B cell (primary cell): ENCODE data around the gene CFAP221. TPM values are rescaled to one million over a fixed set of nuclear protein-coding genes. Genes with fewer than 3 reads are reported as not detected.

Experiments
- ATAC-seq: fragments of 200-7000 bp; cut with Tn5 transposase; one replicate; pipeline ENCODE4 v1.10.0; 2021; ENCODE audit warnings: low read depth, mild to moderate bottlenecking, moderate number of reproducible peaks, moderate library complexity
- CTCF ChIA-PET: fragments of 350-600 bp; sonication (Branson Sonifier 250); formaldehyde crosslinking; loops from one replicate; lab custom pipeline; 2021; ENCODE audit warnings: antibody characterized with exemption, inconsistent platforms; lab: Charles Lee
- POLR2A ChIA-PET: fragments of 350-600 bp; sonication (Branson Sonifier 250); formaldehyde crosslinking; loops from one replicate; lab custom pipeline; 2021; ENCODE audit warnings: antibody characterized with exemption; lab: Charles Lee
- DNase-seq: peaks from one replicate; pipeline ENCODE4 v3.0.0; 2013
- H2AFZ ChIP-seq: 2 replicates; pipeline ENCODE4 v1.6.1; 2012; ENCODE audit warnings: mild to moderate bottlenecking, low read depth, low read length; ENCODE audit not compliant: insufficient read depth, poor library complexity, severe bottlenecking
- H3K27ac ChIP-seq, 2 donors: 1 replicate in 1 of 2; 2 replicates in 1 of 2; pipeline ENCODE4 v1.5.1; 2012 to 2013; ENCODE audit warnings: low read length in 2 of 2, mild to moderate bottlenecking in 2 of 2, moderate library complexity in 1 of 2
- H3K27me3 ChIP-seq, 4 experiments: fragments of 200-600 bp in 1 of 4; sonication (generic) in 1 of 4; replicated peaks in 1 of 4; 1 replicate in 2 of 4; 2 replicates in 2 of 4; pipeline versions ENCODE4 v1.6.1 to v1.7.0; 2013 to 2016; ENCODE audit warnings: low read length in 3 of 4, mild to moderate bottlenecking in 2 of 4, mixed read lengths in 1 of 4, moderate library complexity in 1 of 4; ENCODE audit not compliant: insufficient read depth in 4 of 4, control insufficient read depth in 3 of 4; ENCODE audit errors: control extremely low read depth in 1 of 4
- H3K36me3 ChIP-seq, 2 experiments: replicated peaks in 1 of 2; 1 replicate in 1 of 2; 2 replicates in 1 of 2; pipeline versions ENCODE4 v1.6.1 to v1.7.1; 2013; ENCODE audit warnings: low read length in 1 of 2; ENCODE audit not compliant: insufficient read depth in 2 of 2, control insufficient read depth in 1 of 2; ENCODE audit errors: control extremely low read depth in 1 of 2, extremely low read depth in 1 of 2
- H3K4me1 ChIP-seq, 2 donors: fragments of 200-600 bp in 1 of 2; sonication (generic) in 1 of 2; 1 replicate in 1 of 2; 2 replicates in 1 of 2; pipeline versions ENCODE4 v1.5.1 to v1.6.1; 2013 to 2017; ENCODE audit warnings: low read length in 2 of 2; ENCODE audit not compliant: control insufficient read depth in 2 of 2, insufficient read depth in 2 of 2
- H3K4me2 ChIP-seq: replicated peaks from 2 replicates; pipeline ENCODE3; 2012; ENCODE audit warnings: mild to moderate bottlenecking, low read depth, low read length; ENCODE audit not compliant: poor library complexity, severe bottlenecking
- H3K4me3 ChIP-seq, 5 experiments: fragments of 200-600 bp in 1 of 5; sonication (generic) in 1 of 5; 1 replicate in 3 of 5; 2 replicates in 2 of 5; pipeline versions ENCODE4 v1.5.1 to v1.7.0; 2011 to 2016; ENCODE audit warnings: low read length in 4 of 5, mild to moderate bottlenecking in 4 of 5, low read depth in 2 of 5, control low read depth in 1 of 5, moderate library complexity in 1 of 5; ENCODE audit not compliant: insufficient read depth in 1 of 5; ENCODE audit errors: control extremely low read depth in 1 of 5, extremely low read depth in 1 of 5
- H3K79me2 ChIP-seq: fragments of 200-600 bp; sonication (generic); one replicate; pipeline ENCODE4 v1.6.0; 2016; ENCODE audit warnings: low read length; ENCODE audit not compliant: control insufficient read depth, insufficient read depth
- H3K9ac ChIP-seq: fragments of 200-600 bp; sonication (generic); 2 replicates; pipeline ENCODE4 v1.6.1; 2017; ENCODE audit warnings: mild to moderate bottlenecking, low read length, moderate library complexity
- H3K9me3 ChIP-seq, 3 donors: one replicate each; pipeline versions ENCODE4 v1.6.1 to v1.7.1; 2013; ENCODE audit warnings: low read length in 2 of 3; ENCODE audit not compliant: control insufficient read depth in 2 of 3, insufficient read depth in 1 of 3; ENCODE audit errors: control extremely low read depth in 1 of 3
- H4K20me1 ChIP-seq: 2 replicates; pipeline ENCODE4 v1.6.0; 2012; ENCODE audit warnings: mild to moderate bottlenecking, low read length; ENCODE audit not compliant: insufficient read depth, control insufficient read depth, poor library complexity, severe bottlenecking
- H3K27ac Mint-ChIP-seq: one replicate; pipeline ENCODE4 v1.8.0; 2021; ENCODE audit warnings: mixed read lengths
- H3K27me3 Mint-ChIP-seq: one replicate; pipeline ENCODE4 v1.8.0; 2021; ENCODE audit warnings: mixed read lengths
- H3K4me1 Mint-ChIP-seq: one replicate; pipeline ENCODE4 v1.8.0; 2021; ENCODE audit warnings: mixed read lengths
- H3K4me3 Mint-ChIP-seq: one replicate; pipeline ENCODE4 v1.8.0; 2021; ENCODE audit warnings: mixed read lengths
- H3K9me3 Mint-ChIP-seq: one replicate; pipeline ENCODE4 v1.8.0; 2022; ENCODE audit warnings: mixed read lengths; ENCODE audit not compliant: insufficient read depth
- EZH2 ChIP-seq: IDR thresholded peaks from 2 replicates; pipeline ENCODE4 v1.6.1; 2012; ENCODE audit warnings: borderline replicate concordance, low read depth, mild to moderate bottlenecking, moderate library complexity, low read length; ENCODE audit not compliant: insufficient read depth, poor library complexity, severe bottlenecking
- WGBS: methylation state at CpG from one replicate; pipeline ENCODE4 v1.1.5; 2013; ENCODE audit warnings: missing lambda C conversion rate; ENCODE audit not compliant: insufficient coverage; 5-methylcytosine and 5-hydroxymethylcytosine counted together
- intact Hi-C: fragments of 100-400 bp; cut with micrococcal nuclease; formaldehyde crosslinking; loops from one replicate; pipeline ENCODE4 v1.10.0; 2022
- polyA plus RNA-seq: library from polyadenylated mRNA; depleted of rRNA; stranded (reverse); fragments of >200 nt; gene quantifications from 2 replicates; pipeline ENCODE4 v1.2.3, GENCODE V29; 2012
- total RNA-seq, 2 donors: library from RNA; stranded (reverse); fragments of 120-200 nt in 1 of 2; gene quantifications; 1 replicate in 1 of 2; 2 replicates in 1 of 2; pipeline versions ENCODE4 v1.2.3 to v1.2.4, GENCODE V29; 2013 to 2022
- TF ChIP-seq, protein P1 (sequence below): fragments of 200-600 bp; IDR thresholded peaks from one replicate; pipeline ENCODE4 v1.8.0; 2022; ENCODE audit warnings: antibody characterized with exemption, mild to moderate bottlenecking

The CFAP221 gene
- total and polyA plus RNA-seq, 2 donors (not counting 1 experiment from before 2014, with no cell fraction given): not detected

DNA sequence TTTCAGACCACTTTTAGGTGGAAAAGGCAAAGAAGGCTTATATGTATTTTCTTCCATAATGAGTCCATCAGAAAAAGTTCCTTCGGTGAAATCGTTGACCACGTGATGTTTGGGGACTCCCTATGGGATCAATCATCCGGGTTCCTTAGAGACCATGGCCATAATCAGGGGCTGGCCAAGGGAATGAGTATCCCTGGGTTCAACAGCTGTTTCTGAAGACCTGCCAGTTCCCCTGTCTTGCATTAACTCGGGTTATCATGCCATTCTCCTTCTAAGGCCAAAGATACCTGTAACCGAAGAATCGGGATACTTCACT is 116.1 kb downstream of the CFAP221 start:
- Histone ChIP-seq H2AFZ (no peak overlapping the region), H3K4me1 (no peaks in the 10 kb centered on the region), H3K4me2 (no peak overlapping the region), H3K27ac (no peak overlapping the region), H3K79me2 (no peaks in the 10 kb centered on the region), H3K27me3 (peaks cover 0 to 13% (median 3%) of the 10 kb centered on the region in 4 experiments), H3K4me3 (no peak overlapping the region), H3K9ac (no peak overlapping the region), H3K9me3 (no peaks in the 10 kb centered on the region), H4K20me1 (no peaks in the 10 kb centered on the region), H3K36me3 (no peaks in the 10 kb centered on the region)
- Mint-ChIP-seq H3K27ac (no peak overlapping the region), H3K27me3 (peaks cover 37% of the 10 kb centered on the region), H3K4me1 (no peaks in the 10 kb centered on the region), H3K9me3 (no peaks in the 10 kb centered on the region), H3K4me3 (no peak overlapping the region)
- 55% methylated on average over 7 of the region's 7 CpGs for WGBS
- POLR2A ChIA-PET: no interaction called here
- DNase-seq: no peak
- no peak for TF ChIP-seq EZH2
- TF ChIP-seq, protein P1, sequence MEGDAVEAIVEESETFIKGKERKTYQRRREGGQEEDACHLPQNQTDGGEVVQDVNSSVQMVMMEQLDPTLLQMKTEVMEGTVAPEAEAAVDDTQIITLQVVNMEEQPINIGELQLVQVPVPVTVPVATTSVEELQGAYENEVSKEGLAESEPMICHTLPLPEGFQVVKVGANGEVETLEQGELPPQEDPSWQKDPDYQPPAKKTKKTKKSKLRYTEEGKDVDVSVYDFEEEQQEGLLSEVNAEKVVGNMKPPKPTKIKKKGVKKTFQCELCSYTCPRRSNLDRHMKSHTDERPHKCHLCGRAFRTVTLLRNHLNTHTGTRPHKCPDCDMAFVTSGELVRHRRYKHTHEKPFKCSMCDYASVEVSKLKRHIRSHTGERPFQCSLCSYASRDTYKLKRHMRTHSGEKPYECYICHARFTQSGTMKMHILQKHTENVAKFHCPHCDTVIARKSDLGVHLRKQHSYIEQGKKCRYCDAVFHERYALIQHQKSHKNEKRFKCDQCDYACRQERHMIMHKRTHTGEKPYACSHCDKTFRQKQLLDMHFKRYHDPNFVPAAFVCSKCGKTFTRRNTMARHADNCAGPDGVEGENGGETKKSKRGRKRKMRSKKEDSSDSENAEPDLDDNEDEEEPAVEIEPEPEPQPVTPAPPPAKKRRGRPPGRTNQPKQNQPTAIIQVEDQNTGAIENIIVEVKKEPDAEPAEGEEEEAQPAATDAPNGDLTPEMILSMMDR: peak; percentile 61
- intact Hi-C loops: loop anchor here (1.0 kb wide), 2 partner anchors 19 to 253 kb away; no protein-coding TSS in a partner anchor
- no peak for ATAC-seq
- CTCF ChIA-PET: interaction anchor here (0.9 to 12.4 kb wide), 5 partner anchors 16 to 260 kb away, joined by 3 to 177 read pairs (median 3); no protein-coding TSS in a partner anchor

GRCh38 chr2:119662297-119662696 is 118.0 kb downstream of the CFAP221 start:
- Histone ChIP-seq H3K36me3 (no peaks in the 10 kb centered on the region), H3K4me2 (no peak overlapping the region), H3K9me3 (no peaks in the 10 kb centered on the region), H3K9ac (no peak overlapping the region), H3K27ac (no peak overlapping the region), H3K4me3 (no peak overlapping the region), H3K27me3 (peaks cover 0 to 13% (median 3%) of the 10 kb centered on the region in 4 experiments), H4K20me1 (no peaks in the 10 kb centered on the region), H2AFZ (no peak overlapping the region), H3K4me1 (no peaks in the 10 kb centered on the region), H3K79me2 (no peaks in the 10 kb centered on the region)
- TF ChIP-seq, protein P1: no peak
- no peak for TF ChIP-seq EZH2
- no peaks in the 10 kb centered on the region for H3K9me3 Mint-ChIP-seq
- no CpG with 5 or more reads among the region's 3 CpGs for WGBS
- CTCF ChIA-PET: interaction anchor here (0.6 to 12.4 kb wide), 4 partner anchors 18 to 650 kb away, joined by 3 to 177 read pairs (median 4); no protein-coding TSS in a partner anchor
- DNase-seq (no peak), ATAC-seq (no peak)
- peaks cover 39% of the 10 kb centered on the region for H3K27me3 Mint-ChIP-seq
- H3K27ac Mint-ChIP-seq: no peak overlapping the region
- H3K4me3 Mint-ChIP-seq: no peak overlapping the region
- no peaks in the 10 kb centered on the region for H3K4me1 Mint-ChIP-seq
- intact Hi-C loops: no loop called here
- POLR2A ChIA-PET: no interaction called here
